Colonic mucosa (tissue), 4 donors: ENCODE measurements around the gene MICU2. TPM values are rescaled to one million over a fixed set of nuclear protein-coding genes. Genes with fewer than 3 reads are reported as not detected.

ENCODE experiments used
- DNase-seq: peaks from one replicate; pipeline ENCODE4 v3.0.0-alpha.2; 2020
- H3K27ac ChIP-seq: fragments of 200-600 bp; one replicate; pipeline ENCODE4 v1.8.0; 2021
- H3K27me3 ChIP-seq: fragments of 200-600 bp; one replicate; pipeline ENCODE4 v1.8.0; 2021
- H3K36me3 ChIP-seq: fragments of 200-600 bp; one replicate; pipeline ENCODE4 v1.8.0; 2021
- H3K4me1 ChIP-seq: fragments of 200-600 bp; one replicate; pipeline ENCODE4 v1.8.0; 2021; ENCODE audit warnings: mild to moderate bottlenecking
- H3K4me3 ChIP-seq: fragments of 200-600 bp; one replicate; pipeline ENCODE4 v1.8.0; 2021
- H3K9ac ChIP-seq, 2 donors: one replicate each; pipeline ENCODE4 v1.7.0; 2013; ENCODE audit warnings: control low read depth in 2 of 2, low read depth in 2 of 2, low read length in 2 of 2
- H3K9me3 ChIP-seq: fragments of 200-600 bp; one replicate; pipeline ENCODE4 v1.8.0; 2021
- CTCF ChIP-seq: fragments of 200-600 bp; IDR thresholded peaks from one replicate; pipeline ENCODE4 v1.8.0; 2022; ENCODE audit warnings: antibody characterized with exemption, mild to moderate bottlenecking
- intact Hi-C: fragments of 100-400 bp; cut with DNase I; formaldehyde crosslinking; loops from one replicate; pipeline ENCODE4 v1.14.1; 2022
- total RNA-seq, 2 donors: library from RNA; stranded (reverse); fragmentation: NEBNext Ultra II Directional in 1 of 2; extraction: Animal tissue kit (Norgen Biotek cat#: 25700) in 1 of 2; gene quantifications; one replicate each; pipeline ENCODE4 v1.2.1, GENCODE V29; 2021
- donor health status: healthy.
- donor health status: DM: no; HTN: no; CAD: no.
- donor health status: DM: no; HTN: no; CAD: no.

The MICU2 gene
- total RNA-seq, 2 donors from 2014 or later, result 32.3 to 54.6 TPM

GRCh38 chr13:21637296-21637695, 33.3 kb upstream of the MICU2 start:
- intact Hi-C loops, result loop anchor here (10.0 kb wide), 1 partner anchor 468 kb away; no protein-coding TSS in a partner anchor
- peak overlapping the region; percentile 31 for H3K27ac ChIP-seq

GRCh38 chr13:21636656-21637055, 32.7 kb upstream of the MICU2 start:
- peak overlapping the region; percentile 5 for H3K27ac ChIP-seq
- no peaks in the 10 kb centered on the region for H3K4me1 ChIP-seq
- no peaks in the 10 kb centered on the region for H3K36me3 ChIP-seq
- no peak overlapping the region for H3K9ac ChIP-seq
- H3K4me3 ChIP-seq, result no peak overlapping the region
- H3K9me3 ChIP-seq, result no peaks in the 10 kb centered on the region
- DNase-seq, result no peak
- intact Hi-C loops, result loop anchor here (10.0 kb wide), 1 partner anchor 468 kb away; no protein-coding TSS in a partner anchor
- no peaks in the 10 kb centered on the region for H3K27me3 ChIP-seq
- no peak for TF ChIP-seq CTCF

More at GRCh38 chr13:21637296-21637695, 33.3 kb upstream of the MICU2 start:
- Histone ChIP-seq H3K9me3 (no peaks in the 10 kb centered on the region), H3K4me1 (no peaks in the 10 kb centered on the region), H3K9ac (no peak overlapping the region), H3K27me3 (no peaks in the 10 kb centered on the region), H3K4me3 (no peak overlapping the region), H3K36me3 (no peaks in the 10 kb centered on the region)
- TF ChIP-seq CTCF, result no peak
- DNase-seq, result peak; percentile 88

DNA sequence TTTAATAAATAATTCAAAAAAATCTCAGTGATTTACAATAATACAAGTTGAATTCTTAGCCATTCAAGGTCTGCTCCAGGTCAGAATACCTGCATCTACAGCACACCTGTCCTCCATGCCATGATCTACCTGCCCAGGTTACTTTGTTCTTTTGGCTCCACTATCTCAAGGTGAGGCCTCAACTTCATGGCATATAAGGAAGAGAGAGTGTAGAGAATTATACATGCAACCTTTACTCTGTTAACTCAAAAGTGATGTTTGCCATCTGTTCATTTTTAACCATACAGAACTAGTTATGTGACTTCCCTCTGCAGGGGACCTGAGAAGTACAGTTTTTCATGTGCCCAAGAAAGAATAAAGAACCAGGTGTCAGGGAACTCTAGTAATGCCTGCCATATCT, 28.2 kb upstream of the MICU2 start:
- intact Hi-C loops, result loop anchor here (10.0 kb wide), 1 partner anchor 473 kb away; no protein-coding TSS in a partner anchor
- no peak for TF ChIP-seq CTCF
- no peaks in the 10 kb centered on the region for H3K9me3 ChIP-seq
- no peaks in the 10 kb centered on the region for H3K36me3 ChIP-seq
- H3K27me3 ChIP-seq, result no peaks in the 10 kb centered on the region
- no peak for DNase-seq
- H3K4me1 ChIP-seq, result no peaks in the 10 kb centered on the region
- no peak overlapping the region for H3K9ac ChIP-seq
- H3K4me3 ChIP-seq, result no peak overlapping the region
- no peak overlapping the region for H3K27ac ChIP-seq

GRCh38 chr13:21625366-21625765, 21.4 kb upstream of the MICU2 start:
- peak; percentile 29 for DNase-seq

DNA sequence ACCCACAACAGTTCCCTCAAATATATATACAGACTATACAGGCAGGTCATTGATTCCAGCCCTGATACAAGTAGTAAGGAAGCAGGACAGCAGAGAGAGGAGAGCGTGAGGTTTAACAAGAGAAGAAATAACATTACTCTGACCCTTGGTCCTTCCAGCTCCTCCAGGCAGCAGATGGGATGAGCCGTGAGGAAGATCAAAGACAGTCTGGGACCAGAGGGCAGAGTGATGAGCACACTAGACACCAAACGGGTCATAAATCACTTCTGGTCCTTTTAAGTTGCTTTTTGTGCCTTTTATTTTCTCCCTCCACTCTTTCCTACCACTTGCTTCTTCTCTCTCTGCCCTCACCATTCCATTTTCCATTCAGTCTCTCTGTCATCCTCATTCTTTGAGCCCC, 16.9 kb upstream of the MICU2 start:
- no peak overlapping the region for H3K9ac ChIP-seq
- H3K4me1 ChIP-seq, result no peaks in the 10 kb centered on the region
- no peaks in the 10 kb centered on the region for H3K36me3 ChIP-seq
- no peaks in the 10 kb centered on the region for H3K9me3 ChIP-seq
- no peak for TF ChIP-seq CTCF
- H3K27ac ChIP-seq, result no peak overlapping the region
- intact Hi-C loops, result loop anchor here (10.0 kb wide), 1 partner anchor 654 kb away; no protein-coding TSS in a partner anchor
- no peaks in the 10 kb centered on the region for H3K27me3 ChIP-seq
- no peak overlapping the region for H3K4me3 ChIP-seq
- DNase-seq, result no peak

More at GRCh38 chr13:21625366-21625765, 21.4 kb upstream of the MICU2 start:
- Histone ChIP-seq H3K27me3 (no peaks in the 10 kb centered on the region), H3K4me1 (no peaks in the 10 kb centered on the region), H3K36me3 (no peaks in the 10 kb centered on the region), H3K4me3 (no peak overlapping the region), H3K9ac (no peak overlapping the region), H3K27ac (no peak overlapping the region), H3K9me3 (no peaks in the 10 kb centered on the region)
- intact Hi-C loops, result loop anchor here (10.0 kb wide), 1 partner anchor 649 kb away; no protein-coding TSS in a partner anchor
- TF ChIP-seq CTCF, result peak; percentile 36
